ENCODE measurements around the gene PTPRK.
"Not testable (repeated sequence)": the region's sequence is repeated elsewhere in the genome, so short reads cannot be mapped to it uniquely, and the experiment has no call there.

Gene PTPRK

GRCh38 chr6:127938701-127939100 lies 581.7 kb downstream of the PTPRK start:
- DNase-seq, result no peak

DNA sequence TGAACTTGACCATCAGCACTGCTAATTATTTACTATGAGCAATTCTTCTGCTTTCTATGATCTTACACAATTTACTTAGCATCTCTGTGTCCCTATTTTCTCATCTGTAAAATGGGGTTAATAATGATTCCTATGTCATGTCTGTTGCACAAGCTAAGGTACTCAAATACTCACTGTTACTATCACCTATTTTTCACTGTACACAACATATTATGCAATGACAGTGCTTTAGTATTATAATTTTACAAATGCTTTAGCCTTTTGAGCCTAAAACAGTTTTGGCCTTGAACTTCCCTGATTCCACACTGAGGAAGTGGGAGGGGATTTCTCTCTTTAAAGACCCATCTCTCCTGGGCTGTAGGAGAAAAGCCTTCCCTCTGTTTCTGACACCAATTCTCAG lies 582.7 kb downstream of the PTPRK start:
- no peak for DNase-seq

- DNase-seq, result no peak
These were observed 583.3 kb downstream of the PTPRK start for GRCh38 chr6:127937102-127937501.

- DNase-seq, result no peak
These were observed 585.4 kb downstream of the PTPRK start for GRCh38 chr6:127934956-127935355.

- DNase-seq, result no peak
These were observed 586.3 kb downstream of the PTPRK start for GRCh38 chr6:127933852-127934840.

- DNase-seq, result no peak
These were observed 587.3 kb downstream of the PTPRK start for GRCh38 chr6:127933137-127933536.

- no peak for DNase-seq
These were observed 587.7 kb downstream of the PTPRK start for GRCh38 chr6:127932708-127933107.

GRCh38 chr6:127926441-127926840 lies 594.0 kb downstream of the PTPRK start:
- not testable (repeated sequence) for DNase-seq

- DNase-seq, result no peak
These were observed 596.0 kb downstream of the PTPRK start for GRCh38 chr6:127924440-127924839.

GRCh38 chr6:127924031-127924430 lies 596.4 kb downstream of the PTPRK start:
- no peak for DNase-seq

DNA sequence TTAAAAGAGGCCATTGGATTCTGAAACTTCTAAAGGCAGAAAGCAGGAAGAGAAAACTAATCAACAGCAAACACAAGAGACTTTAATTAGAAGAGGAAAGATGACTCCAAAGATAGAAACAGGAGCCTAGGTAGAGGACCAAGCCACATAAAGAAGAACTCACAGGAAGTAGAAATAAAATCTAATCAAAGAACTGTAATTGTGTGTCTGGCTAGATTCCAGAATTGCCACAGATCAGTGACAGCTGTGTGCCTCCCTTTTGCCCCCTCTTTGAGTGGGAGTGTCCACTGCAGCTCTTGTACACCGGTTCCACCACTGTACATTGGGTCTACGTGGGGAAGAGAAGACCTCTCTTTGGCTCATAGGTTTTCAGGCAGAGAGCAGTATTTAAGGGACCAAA lies 597.3 kb downstream of the PTPRK start:
- DNase-seq, result no peak

DNA sequence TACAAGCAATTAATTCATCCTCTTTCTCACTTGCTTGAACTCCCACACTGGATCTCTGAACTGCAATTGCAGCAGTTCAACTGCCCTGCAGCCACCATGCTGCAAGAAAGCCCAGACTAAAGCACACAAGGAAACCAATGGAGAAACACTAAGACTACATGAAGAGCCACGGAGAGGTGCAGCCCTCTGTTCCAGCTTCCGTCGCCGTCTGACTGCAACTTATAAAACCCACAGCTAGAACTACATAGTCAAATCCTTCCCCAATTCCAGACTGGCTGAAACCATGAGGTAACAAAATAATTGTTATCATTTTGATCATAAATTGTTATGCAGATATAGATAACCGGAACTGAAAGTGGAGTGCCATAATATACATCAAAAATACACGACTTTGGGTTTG lies 598.4 kb downstream of the PTPRK start:
- DNase-seq, result no peak

DNA sequence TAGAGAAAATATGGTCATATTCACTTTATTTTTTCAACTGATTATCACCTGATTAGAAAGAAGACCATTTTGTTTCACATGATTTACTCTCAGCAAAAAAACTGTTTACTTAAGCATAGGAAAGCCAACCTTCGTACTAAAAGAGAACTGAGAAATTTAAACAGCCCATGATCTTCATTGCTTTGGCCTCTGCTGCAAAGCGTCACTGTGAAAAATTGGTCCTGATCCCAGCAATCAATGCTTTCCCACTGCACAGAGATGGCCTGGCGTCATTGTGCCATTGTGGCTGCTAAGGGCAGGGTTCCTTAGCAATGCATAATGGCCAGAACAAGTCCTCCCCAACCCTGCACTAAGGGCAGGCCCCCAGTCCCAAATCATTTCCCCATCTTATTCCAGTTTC lies 599.6 kb downstream of the PTPRK start:
- no peak for DNase-seq

Data from NCI-H1092 treated with DMSO at 0.1 percent for 48 hours (cell line).